ENCODE results near the gene H2AZ2.

DNA sequence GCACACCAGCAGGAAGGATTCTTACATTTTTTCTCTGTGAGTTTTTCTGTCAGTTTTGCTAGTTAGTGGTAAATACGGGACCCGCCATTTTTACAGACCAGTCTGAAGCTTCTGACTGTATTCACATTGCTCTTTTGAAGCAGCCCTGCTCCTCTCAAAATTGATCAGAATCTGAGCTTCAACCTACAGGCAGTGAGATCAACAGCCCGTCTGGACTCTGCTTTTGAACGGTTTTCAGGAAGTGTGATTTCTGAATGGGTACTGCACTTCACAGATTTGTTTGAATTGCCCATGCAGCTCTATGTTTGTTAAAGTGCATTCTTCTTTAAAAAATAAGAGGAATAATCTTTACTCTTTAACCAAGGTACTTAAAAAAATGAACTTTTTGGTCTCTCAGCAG lies 28.5 kb upstream of the H2AZ2 start:
- TF ChIP-seq, protein P1, sequence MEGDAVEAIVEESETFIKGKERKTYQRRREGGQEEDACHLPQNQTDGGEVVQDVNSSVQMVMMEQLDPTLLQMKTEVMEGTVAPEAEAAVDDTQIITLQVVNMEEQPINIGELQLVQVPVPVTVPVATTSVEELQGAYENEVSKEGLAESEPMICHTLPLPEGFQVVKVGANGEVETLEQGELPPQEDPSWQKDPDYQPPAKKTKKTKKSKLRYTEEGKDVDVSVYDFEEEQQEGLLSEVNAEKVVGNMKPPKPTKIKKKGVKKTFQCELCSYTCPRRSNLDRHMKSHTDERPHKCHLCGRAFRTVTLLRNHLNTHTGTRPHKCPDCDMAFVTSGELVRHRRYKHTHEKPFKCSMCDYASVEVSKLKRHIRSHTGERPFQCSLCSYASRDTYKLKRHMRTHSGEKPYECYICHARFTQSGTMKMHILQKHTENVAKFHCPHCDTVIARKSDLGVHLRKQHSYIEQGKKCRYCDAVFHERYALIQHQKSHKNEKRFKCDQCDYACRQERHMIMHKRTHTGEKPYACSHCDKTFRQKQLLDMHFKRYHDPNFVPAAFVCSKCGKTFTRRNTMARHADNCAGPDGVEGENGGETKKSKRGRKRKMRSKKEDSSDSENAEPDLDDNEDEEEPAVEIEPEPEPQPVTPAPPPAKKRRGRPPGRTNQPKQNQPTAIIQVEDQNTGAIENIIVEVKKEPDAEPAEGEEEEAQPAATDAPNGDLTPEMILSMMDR (IDR thresholded peaks at IDR 0.05) = no peak
- TF ChIP-seq POLR2AphosphoS5 (IDR thresholded peaks at IDR 0.05) = no peak
- no peak for TF ChIP-seq EP300 (IDR thresholded peaks at IDR 0.05; ENCODE audit: low read depth)
- TF ChIP-seq POLR2A (IDR thresholded peaks at IDR 0.05) = no peak
